ENCODE data around the gene ZNF618.

Gene ZNF618

DNA sequence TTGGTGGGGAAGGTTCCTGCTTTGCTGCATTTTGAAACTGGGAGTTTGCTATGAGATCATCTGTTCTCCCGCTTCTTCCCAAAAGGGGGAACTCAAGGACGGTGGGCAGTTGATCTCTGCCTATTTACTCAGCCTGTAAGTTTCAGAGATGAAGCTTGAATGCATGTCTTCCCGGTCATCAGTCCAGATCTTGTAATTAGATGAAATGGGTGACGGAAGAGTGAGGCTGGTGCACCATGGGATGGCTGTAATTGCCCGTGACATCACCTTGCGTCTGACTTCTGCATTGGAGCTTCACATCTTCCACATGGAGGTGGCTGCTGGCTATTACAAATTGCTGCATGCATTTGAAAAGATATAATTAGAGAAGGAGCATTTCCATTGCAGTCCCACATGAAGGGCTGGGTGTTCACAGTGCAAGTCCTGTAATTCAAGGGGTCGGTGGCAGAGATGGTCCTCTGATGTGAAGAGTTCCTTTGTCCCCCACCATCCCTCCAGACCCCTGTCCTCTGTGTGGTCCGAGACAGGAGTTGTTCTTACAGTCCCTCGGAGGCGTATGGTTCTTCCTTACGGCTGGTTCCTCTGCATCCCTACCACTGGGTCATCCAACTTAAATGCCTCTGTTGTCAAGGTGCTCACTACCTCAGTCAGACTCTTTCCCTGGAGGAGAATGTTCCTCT lies 72.9 kb downstream of the ZNF618 start:
- Histone ChIP-seq H3K4me1 (ENCODE audit: insufficient read depth, poor library complexity, severe bottlenecking) (no peaks in the 10 kb centered on the region), H3K9me3 (ENCODE audit: severe bottlenecking) (no peaks in the 10 kb centered on the region), H3K27ac (ENCODE audit: poor library complexity, severe bottlenecking) (no peak overlapping the region), H3K4me3 (ENCODE audit: severe bottlenecking) (no peak overlapping the region), H3K27me3 (ENCODE audit: insufficient read depth, poor library complexity, severe bottlenecking) (no peaks in the 10 kb centered on the region), H3K36me3 (ENCODE audit: low read depth) (no peaks in the 10 kb centered on the region)
- DNase-seq (ENCODE audit: low spot score) = no peak
- ATAC-seq (ENCODE audit: low read depth) = no peak
- TF ChIP-seq, protein P1, sequence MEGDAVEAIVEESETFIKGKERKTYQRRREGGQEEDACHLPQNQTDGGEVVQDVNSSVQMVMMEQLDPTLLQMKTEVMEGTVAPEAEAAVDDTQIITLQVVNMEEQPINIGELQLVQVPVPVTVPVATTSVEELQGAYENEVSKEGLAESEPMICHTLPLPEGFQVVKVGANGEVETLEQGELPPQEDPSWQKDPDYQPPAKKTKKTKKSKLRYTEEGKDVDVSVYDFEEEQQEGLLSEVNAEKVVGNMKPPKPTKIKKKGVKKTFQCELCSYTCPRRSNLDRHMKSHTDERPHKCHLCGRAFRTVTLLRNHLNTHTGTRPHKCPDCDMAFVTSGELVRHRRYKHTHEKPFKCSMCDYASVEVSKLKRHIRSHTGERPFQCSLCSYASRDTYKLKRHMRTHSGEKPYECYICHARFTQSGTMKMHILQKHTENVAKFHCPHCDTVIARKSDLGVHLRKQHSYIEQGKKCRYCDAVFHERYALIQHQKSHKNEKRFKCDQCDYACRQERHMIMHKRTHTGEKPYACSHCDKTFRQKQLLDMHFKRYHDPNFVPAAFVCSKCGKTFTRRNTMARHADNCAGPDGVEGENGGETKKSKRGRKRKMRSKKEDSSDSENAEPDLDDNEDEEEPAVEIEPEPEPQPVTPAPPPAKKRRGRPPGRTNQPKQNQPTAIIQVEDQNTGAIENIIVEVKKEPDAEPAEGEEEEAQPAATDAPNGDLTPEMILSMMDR (IDR thresholded peaks at IDR 0.05; ENCODE audit: poor library complexity, severe bottlenecking) = no peak

DNA sequence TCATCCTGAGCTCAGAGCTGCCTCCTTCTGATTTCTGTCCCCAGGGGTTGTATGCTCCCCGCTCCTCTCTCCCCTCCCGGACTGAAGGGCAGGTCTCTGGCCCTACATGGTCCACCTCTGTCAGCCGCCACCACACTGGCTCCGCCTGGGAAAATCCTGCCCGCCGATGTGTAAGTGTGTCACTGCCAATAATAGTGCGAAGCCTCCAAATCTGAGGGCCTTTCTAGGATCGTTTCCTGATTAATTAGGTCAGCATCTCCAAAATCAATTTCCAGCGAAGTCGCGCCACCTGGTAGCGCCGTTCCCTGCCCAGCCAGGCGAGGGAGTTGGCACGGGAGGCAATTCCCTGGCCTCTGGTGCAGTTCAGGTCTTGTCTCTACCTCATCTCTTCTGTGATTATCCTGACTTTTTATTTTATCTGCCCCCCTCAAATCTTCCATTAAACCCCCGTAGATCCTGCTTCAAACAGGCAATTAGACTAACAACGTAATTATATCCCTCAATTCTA lies 73.5 kb downstream of the ZNF618 start:
- Histone ChIP-seq H3K4me3 (ENCODE audit: severe bottlenecking) (no peak overlapping the region), H3K9me3 (ENCODE audit: severe bottlenecking) (no peaks in the 10 kb centered on the region), H3K36me3 (ENCODE audit: low read depth) (no peaks in the 10 kb centered on the region), H3K27me3 (ENCODE audit: insufficient read depth, poor library complexity, severe bottlenecking) (no peaks in the 10 kb centered on the region), H3K4me1 (ENCODE audit: insufficient read depth, poor library complexity, severe bottlenecking) (no peaks in the 10 kb centered on the region), H3K27ac (ENCODE audit: poor library complexity, severe bottlenecking) (no peak overlapping the region)
- DNase-seq (ENCODE audit: low spot score) (no peak), ATAC-seq (ENCODE audit: low read depth) (no peak)
- TF ChIP-seq, protein P1 (IDR thresholded peaks at IDR 0.05; ENCODE audit: poor library complexity, severe bottlenecking) = no peak

DNA sequence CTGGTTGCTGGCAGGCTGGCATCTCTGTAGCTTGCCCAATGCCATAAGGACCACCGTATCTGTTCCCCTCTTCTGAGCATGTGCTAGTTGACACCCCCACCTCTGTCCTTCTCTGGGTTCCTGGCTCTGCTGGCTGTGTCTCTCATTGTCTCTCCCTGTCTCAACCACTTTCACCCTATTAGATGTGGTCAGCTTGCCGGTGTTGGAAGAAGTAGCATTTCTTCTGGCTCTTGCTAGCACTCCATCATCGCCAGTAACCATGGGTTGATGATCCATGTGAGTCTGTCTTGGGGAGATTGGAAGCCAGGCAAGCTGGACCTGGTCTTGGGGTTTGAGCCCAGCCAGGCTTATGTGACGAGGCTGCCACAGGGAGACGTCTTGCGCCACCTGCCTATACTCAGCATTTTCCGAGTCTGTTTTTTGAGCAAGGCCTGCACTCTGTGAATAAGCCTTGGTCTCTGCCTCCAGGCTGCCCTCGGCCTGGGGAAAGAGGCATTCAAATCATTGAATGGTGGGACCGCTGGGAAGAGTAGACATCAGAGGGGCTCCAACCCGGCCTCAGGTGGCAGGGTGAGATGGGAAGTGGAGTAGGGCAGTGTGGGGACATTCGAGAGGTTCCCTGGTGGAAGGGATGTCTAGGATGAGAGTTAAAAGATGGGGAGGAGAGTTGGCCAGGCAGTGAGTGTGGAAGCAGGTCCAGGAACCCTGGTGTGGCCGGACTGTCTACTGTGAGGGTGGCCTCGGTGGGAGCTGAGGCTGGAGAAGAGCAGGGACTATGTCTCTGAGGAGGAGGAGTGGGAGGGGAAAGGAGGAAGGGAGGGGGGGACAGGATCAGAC lies 74.3 kb downstream of the ZNF618 start:
- Histone ChIP-seq H3K27me3 (ENCODE audit: insufficient read depth, poor library complexity, severe bottlenecking) (no peaks in the 10 kb centered on the region), H3K4me1 (ENCODE audit: insufficient read depth, poor library complexity, severe bottlenecking) (peaks cover 5% of the 10 kb centered on the region)
- no peak for ATAC-seq (ENCODE audit: low read depth)

DNA sequence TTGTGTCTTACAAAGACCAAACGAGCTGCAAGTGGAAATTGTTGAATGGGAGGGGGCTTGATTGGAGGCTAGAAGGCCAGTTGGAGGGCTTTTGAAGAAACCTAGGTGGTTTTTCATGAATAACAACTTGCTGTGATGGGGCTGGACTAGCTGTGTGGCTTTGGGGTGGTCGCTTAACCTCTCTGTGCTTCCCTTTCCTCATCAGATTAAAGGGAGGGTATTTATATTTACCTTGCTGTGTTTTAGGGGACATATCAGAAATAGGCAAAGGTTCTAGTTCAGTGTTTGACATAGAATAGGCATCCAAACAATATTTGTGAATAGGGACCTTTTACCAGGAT lies 74.9 kb downstream of the ZNF618 start:
- Histone ChIP-seq H3K4me1 (ENCODE audit: insufficient read depth, poor library complexity, severe bottlenecking) (peaks cover 9% of the 10 kb centered on the region), H3K27ac (ENCODE audit: poor library complexity, severe bottlenecking) (no peak overlapping the region), H3K4me3 (ENCODE audit: severe bottlenecking) (no peak overlapping the region), H3K9me3 (ENCODE audit: severe bottlenecking) (no peaks in the 10 kb centered on the region), H3K27me3 (ENCODE audit: insufficient read depth, poor library complexity, severe bottlenecking) (no peaks in the 10 kb centered on the region), H3K36me3 (ENCODE audit: low read depth) (no peaks in the 10 kb centered on the region)
- TF ChIP-seq, protein P1 (IDR thresholded peaks at IDR 0.05; ENCODE audit: poor library complexity, severe bottlenecking) = no peak
- ATAC-seq (ENCODE audit: low read depth) (no peak), DNase-seq (ENCODE audit: low spot score) (no peak)

More for the DNA sequence above, 74.3 kb downstream of the ZNF618 start:
- Histone ChIP-seq H3K27ac (ENCODE audit: poor library complexity, severe bottlenecking) (no peak overlapping the region), H3K36me3 (ENCODE audit: low read depth) (no peaks in the 10 kb centered on the region), H3K4me3 (ENCODE audit: severe bottlenecking) (no peak overlapping the region), H3K9me3 (ENCODE audit: severe bottlenecking) (no peaks in the 10 kb centered on the region)
- no peak for DNase-seq (ENCODE audit: low spot score)
- TF ChIP-seq, protein P1 (IDR thresholded peaks at IDR 0.05; ENCODE audit: poor library complexity, severe bottlenecking) = no peak
